NCI-H460 (cell line): ENCODE data around the gene MAD1L1. TPM values are rescaled to one million over a fixed set of nuclear protein-coding genes. Genes with fewer than 3 reads are reported as not detected.

Source experiments
- DNase-seq: peaks from one replicate; pipeline ENCODE4 v3.0.0-alpha.2; 2016; ENCODE audit warnings: low read depth; ENCODE audit errors: extremely low read depth
- total RNA-seq: library from RNA; depleted of rRNA; stranded (reverse); fragments of >200 nt; shearing (Covaris generic); gene quantifications from 2 replicates; pipeline ENCODE4 v1.2.3, GENCODE V29; 2014

Gene MAD1L1
- total RNA-seq, 1 experiment from 2014 or later = 25.9 TPM

DNA sequence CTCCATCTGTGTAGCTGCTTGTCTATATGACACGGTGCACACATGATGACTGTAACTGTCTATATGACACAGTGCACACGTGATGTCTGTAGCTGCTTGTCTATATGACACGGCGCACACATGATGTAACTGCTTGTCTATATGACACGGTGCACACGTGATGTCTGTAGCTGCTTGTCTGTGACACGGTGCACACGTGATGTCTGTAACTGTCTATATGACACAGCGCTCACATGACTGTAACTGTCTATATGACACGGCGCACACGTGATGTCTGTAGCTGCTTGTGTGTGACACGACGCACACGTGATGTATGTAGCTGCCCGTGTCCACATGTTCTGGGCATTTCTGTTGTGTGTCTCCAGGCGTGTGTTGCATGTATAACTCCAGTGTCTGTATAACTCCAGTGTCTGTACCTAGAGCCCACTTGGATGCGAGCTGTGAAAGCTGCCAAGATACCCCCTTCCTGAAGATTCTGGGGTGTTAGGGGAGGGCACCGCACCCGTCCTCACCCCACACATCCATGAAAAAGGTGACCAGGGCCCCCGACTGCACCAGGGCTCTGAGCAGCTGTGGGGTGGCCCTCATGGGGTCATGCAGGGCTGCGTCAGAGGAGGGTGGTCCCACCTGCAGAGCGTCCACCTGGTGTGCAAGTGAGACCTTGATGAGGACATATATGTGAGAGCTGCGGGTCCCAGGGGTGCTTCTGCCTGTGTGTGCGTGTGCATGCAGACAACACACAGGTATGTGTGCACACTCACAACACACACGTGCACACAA, 424.7 kb downstream of the MAD1L1 start:
- DNase-seq = no peak

DNA sequence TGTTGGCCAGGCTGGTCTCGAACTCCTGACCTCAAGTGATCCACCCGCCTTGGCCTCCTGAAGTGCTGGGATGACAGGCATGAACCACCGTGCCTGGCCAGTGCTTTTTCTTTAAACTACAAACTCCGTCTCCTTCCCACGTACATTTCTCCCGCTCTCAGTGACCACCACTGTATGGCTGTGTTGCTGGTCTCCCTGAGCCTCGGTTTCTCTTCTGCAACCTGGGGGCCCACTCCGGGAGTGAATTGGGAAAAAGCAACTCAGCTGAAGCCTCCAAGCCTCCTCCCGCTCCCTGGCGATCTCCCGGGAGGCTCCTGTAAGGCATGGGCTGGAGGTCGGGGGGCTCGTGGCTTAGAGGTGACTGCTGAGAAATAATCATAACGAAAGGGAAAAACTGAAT, 426.4 kb downstream of the MAD1L1 start:
- DNase-seq = no peak

DNA sequence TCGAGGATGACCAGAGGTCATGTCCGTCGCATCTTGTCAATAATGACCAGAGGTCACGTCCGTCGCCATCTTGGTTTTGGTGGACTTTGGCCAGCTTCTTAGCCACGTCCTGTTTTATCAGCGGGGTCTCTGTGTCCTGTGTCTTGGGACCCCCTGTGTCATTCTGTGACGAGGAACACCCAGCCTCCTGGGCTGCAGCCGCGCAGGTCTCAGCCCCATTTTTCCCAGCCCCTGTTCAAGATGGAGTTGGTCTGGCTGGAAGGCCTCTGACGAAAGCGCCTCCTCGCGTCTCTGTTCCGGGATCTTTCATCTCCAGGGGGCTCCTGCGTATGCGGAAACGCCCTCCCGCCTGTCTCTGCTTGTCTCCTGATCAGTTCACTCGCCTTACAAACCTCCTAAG, 428.4 kb downstream of the MAD1L1 start:
- DNase-seq = no peak

DNA sequence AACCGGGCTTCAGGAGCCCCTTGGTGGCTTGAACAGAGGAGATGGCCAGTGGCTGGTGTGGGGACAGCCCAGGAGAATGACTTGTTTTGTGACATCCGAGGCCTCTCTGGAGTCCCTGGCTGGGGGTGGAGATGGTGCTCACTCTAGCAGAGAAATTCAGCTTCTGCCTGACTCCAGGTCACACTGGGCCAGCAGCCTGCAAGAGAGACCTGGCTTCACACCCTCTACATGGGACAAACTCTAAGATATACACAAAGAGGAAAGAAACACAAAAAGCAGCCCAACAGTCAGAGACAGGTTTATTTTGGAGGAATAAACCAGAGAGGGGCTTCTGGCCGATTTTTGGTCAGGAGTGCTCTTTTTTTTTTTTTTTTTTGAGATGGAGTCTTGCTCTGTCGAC, 429.8 kb downstream of the MAD1L1 start:
- no peak for DNase-seq

DNA sequence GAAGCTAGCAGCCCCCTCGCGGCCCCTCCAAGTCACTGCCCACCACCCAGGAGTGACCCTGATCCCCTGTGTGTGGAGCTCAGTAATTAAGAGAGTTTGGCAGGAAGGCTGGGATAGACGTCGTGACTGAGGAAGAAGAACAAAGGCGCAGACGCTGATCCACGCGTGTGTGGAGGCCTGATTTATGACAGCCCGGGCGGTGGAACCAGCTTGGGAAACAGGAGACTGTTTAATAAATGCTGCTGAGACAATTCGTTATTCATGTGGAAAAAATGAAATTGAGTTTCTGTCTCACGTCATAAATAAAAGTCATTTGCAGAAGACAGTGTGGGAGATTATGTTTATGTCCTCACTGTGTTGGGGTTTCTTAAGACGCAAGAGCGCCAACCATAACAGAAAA, 431.8 kb downstream of the MAD1L1 start:
- no peak for DNase-seq

DNA sequence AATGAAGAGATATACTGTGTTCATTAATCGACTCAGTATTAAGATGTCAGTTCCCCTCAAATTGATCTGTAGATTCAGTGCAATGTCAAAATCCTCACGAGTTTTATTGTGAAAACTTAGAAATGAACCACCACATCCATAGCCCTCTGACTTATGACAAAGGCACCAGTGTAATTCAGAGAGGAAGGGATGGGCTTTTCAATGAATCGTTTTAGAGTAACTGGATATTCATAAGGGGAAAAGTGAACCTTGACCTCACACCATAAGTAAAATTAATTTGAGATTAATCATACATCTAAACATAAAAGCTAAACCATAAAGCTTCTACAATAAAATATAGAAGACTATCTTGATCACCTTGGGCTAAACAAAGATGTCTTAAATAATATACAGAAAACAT, 434.6 kb downstream of the MAD1L1 start:
- DNase-seq = no peak

DNA sequence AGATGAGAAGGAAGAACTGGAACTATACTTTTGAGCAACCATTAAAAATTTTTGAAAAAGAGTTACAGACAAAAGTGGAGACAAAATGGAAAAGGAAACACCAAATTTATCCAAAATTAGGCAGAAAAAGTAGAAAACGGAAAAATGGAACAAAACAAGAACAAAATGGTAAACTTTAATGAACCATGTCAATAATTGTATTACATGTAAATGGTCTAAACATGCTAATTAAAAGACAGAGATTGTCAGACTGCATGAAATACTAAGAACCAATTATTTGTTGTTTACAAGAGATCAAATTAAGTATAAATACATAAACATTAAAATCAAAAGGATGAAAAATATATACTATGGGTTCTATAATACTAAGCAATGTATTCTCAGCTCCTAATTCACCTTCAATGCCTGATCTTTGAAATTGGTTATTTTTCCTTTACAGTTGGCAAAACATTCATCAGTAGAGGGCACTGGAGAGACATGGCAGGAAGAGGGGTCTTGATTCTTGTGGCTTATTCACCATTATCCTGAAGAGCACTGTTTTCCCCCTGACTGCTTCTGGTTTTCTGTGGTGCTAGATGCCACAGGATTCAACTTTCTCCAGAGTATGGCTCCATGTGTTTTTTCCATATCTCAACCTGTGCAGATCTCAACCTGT, 437.7 kb downstream of the MAD1L1 start:
- no peak for DNase-seq

DNA sequence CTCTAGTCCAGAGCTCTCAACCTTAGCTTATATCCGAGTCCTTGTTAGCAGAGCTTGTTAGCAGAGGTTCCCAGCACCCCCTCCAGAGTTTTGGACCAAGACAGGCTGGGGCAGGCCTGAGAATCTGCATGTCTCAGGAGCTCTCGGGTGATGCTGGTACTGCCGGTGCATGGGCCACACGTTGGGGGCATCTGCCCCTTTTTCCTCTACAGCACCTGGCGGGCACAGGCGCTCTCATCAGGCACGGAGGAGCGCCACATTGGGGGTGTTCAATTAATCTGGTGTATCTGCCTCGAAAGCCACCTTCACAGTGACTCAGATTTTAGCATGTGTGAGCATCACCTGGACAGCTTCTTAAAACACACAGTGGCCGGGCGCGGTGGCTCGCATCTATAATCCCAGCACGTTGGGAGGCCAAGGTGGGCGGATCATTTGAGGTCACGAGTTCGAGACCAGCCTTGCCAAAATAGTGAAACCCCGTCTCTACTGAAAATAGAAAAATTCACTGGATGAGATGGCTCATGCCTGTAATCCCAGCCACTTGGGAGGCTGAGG, 445.0 kb downstream of the MAD1L1 start:
- DNase-seq = no peak

DNA sequence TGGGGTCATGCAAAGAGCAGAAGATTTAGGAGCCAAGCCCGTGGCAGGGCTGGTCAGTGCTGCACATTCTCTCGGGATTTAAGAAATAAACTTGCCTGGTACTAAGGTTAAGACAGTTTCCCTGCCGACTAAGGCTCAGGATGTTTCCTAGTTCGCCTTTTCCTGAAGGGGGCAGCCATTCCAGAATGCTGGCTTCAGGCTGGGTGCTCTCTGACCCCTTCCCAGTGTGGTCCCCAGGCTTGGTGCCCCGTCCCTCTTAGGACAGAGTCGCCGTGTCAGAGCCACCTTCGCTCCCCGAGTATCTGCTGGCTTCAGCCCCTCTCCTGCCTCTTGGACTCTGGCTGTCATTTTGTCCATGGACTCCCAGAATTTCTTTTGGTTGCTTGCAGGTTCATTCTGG, 445.5 kb downstream of the MAD1L1 start:
- DNase-seq = no peak

DNA sequence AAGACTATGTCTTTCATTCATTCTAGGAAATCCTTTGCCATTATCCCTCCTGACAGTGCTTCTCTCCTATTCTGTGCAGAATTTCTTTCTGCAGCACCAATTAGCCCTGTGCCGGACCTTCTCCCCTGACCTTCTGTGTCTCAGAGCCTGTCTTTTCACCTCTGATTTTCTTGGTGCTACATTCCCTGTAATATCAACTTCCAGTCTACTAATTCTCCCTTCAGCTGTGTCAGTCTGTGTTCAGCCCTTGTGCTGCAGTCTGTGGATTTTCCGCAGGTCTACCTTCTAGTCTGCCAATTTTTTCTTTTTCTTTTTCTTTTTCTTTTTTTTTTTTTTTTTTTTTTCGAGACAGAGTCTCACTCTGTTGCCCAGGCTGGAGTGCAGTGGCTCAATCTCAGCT, 446.9 kb downstream of the MAD1L1 start:
- no peak for DNase-seq

DNA sequence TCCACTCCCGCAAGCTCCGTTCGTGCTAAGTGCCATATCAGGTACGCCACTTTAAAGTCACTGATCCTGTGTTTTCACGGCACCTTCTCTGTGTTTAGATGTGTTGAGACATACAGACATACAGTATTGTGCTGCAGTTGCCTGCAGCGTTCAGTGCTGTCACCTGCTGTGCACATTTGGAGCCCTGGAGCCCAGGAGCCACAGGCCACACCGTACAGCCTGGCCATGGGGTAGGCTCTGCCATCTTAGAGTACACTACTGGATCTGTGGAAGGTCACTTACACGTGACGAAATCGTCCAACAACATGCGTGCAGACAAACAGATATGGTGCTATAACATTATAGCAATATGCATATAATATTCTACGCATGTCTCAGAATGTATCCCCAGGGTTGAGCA, 451.4 kb downstream of the MAD1L1 start:
- no peak for DNase-seq

DNA sequence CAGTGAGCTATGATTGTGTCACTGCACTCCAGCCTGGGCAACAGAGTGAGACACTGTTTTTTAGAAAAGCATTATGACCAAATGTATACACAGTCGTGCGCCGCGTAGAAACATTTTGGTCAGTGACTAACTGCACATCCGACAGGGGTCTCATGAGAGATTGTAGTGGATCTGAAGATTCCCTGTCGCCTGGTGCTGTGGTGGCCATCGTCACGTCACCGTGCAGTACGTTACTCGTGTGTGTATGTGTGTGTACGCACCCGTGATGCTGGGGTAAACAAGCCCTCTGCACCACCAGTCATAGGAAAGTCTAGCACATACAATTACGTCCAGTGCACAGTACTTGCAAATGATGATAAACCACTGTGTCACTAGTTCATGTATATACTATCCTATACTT, 453.3 kb downstream of the MAD1L1 start:
- DNase-seq = no peak

DNA sequence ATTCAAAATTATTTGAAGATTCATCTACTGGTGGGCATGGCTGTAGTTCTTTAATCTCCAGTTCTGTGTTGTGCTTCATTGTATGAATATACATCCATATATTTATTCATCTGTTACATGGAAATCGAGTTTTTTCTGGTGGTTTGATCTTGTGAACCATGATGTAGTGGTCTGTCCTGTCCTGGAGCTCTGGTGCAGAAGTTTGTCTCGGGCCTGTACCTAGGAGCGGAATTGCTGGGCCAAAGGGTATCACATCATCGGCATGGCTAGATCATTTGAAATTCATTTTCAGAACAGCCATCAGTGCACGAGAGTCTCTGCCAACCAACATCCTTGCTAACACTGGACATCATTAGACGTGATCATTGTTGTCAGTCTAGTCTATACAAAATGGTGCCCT, 455.6 kb downstream of the MAD1L1 start:
- no peak for DNase-seq

DNA sequence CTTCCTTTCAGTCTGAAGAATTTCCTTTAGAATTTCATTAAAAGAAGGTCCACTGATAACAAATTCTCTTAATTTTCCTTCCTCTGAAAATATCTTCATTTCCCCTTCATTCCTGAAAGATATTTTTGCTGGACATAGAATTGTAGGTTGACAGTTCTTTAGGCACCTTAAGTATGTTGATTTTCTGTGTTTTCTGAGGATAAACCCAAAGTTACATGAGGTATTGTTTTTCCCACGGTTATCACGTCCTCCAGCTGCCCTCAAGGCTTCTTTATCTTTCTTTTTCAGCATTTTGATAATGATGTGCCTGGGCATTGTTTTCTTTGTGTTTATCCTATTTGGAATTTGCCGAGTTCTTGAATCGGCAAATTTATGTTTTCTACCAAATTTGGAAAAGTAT, 457.4 kb downstream of the MAD1L1 start:
- DNase-seq = no peak

DNA sequence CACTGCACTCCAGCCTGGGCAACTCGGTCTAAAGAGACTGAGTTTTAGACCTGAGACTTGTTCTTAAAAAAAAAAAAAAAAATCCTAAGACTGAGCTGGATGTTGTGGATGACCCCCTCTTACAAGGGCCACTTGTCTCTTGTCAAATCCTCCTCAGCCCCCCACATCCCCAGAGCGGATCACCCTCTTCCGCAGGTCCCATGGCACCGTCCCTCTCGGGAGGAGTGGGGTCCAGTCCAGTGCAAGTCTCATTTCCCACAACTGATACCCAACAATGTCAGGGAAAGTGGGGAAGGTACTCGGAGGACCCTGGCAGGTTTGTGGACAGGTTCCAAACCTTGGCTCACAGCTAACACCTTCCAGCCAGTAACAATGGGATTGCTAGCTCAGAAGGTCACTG, 462.4 kb downstream of the MAD1L1 start:
- no peak for DNase-seq

DNA sequence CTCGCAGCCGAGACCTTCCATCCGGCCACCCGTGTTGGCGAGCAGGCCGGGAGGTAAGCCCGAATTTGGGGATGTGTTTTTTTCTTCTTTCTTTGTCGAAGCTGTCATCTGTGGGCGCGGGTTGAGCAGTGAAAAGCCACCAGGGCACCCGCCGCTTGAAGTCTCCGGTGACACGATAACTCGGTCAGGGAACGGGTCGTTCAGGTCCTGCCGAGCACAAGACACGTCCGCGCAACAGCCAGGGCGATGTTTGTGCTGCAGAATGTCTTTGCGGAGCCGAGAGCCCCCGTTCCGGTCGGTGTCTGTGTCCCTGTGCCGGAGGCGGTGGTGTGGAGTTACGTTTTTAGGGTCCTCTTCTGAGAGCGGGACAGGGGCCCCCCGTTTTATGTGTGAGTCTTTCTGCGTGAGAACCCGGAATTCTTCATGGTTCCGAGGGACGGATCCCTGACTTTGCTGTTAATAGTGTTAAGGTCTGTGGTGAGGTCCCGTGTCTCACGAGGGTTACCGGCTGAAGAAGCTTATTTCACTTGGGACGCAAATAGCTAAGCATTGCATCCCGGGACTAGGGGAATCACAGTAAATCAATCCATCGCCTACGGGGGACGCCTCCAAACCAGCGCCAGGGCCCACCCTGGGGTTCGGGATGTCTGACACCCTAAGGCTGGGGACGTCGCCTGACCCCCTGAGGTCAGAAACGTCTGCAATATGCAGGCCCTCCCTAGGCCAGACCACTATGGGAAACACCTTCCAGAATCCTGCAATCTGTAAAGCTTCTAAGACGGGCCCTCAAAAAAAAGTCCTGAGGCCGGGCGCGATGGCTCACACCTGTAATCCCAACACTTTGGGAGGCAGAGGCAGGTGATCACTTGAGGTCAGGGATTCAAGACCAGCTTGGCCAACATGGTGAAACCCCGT, 463.2 kb downstream of the MAD1L1 start:
- DNase-seq = no peak

DNA sequence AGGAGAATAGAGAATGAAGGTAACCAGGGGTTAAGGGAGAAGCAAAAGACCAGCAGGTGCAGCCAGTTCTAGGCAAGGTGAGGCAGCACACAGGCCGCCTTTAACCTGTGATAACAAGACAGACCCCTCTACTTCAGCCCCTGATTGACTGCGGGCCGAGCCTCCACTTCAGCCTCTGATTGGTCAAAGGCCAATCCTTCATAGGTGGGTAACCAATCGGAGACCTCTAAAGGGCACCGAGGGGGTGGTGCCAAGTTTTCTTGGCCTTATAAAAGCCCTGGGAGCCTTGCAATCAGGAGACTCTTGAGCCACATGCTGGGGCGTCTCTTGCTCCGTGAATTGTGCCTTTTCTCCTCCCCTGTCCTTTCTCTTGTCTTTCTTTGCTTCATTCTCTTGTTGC, 463.9 kb downstream of the MAD1L1 start:
- no peak for DNase-seq

DNA sequence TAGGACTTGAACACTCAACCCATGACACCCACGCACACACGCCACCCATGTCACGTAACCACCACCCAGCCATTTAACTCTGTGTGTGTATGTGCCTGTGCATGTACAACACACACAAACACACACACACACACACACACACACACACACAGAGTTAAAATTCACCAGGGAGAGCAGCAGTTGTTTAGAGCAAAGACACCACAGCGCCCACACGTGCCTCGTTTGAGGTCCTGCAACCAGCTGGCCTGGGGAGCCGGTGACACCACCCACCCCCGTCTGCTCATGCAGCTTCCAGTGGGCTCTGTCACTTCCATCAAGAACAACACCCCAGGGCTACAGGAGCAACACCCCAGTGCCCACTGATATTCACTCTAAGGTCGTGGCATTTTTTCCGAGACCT, 465.2 kb downstream of the MAD1L1 start:
- no peak for DNase-seq
